Measurements from ENCODE around the gene TMEM170A. TPM values are rescaled to one million over a fixed set of nuclear protein-coding genes. Genes with fewer than 3 reads are reported as not detected.

Gene TMEM170A
- total and polyA plus RNA-seq, 2 of the 13 experiments (the other 11 are each of a cell fraction or from before 2014, with no cell fraction given) = 35.7 to 39.7 TPM

DNA sequence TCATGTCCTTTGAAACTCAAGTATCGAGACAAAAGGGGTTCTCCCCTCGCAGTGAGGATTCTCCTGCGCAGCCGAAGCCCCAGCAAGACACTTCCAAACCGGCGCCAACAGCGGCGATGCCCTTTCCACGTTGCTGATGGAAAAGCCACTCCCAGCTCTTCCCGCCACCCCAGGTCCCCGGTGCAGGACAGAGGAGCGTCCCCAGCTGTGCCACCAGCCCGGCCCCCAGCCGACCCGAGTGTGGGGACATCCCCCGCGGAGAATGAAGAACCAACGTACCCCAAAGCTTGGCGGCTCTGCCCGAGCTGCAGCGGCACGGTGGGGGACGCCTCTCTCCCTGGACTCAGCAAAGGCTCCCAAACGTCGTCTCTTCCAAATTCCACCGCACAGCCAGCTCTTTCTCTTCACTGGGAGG is 30.2 kb upstream of the TMEM170A start (continued):
- TF ChIP-seq, protein P1, sequence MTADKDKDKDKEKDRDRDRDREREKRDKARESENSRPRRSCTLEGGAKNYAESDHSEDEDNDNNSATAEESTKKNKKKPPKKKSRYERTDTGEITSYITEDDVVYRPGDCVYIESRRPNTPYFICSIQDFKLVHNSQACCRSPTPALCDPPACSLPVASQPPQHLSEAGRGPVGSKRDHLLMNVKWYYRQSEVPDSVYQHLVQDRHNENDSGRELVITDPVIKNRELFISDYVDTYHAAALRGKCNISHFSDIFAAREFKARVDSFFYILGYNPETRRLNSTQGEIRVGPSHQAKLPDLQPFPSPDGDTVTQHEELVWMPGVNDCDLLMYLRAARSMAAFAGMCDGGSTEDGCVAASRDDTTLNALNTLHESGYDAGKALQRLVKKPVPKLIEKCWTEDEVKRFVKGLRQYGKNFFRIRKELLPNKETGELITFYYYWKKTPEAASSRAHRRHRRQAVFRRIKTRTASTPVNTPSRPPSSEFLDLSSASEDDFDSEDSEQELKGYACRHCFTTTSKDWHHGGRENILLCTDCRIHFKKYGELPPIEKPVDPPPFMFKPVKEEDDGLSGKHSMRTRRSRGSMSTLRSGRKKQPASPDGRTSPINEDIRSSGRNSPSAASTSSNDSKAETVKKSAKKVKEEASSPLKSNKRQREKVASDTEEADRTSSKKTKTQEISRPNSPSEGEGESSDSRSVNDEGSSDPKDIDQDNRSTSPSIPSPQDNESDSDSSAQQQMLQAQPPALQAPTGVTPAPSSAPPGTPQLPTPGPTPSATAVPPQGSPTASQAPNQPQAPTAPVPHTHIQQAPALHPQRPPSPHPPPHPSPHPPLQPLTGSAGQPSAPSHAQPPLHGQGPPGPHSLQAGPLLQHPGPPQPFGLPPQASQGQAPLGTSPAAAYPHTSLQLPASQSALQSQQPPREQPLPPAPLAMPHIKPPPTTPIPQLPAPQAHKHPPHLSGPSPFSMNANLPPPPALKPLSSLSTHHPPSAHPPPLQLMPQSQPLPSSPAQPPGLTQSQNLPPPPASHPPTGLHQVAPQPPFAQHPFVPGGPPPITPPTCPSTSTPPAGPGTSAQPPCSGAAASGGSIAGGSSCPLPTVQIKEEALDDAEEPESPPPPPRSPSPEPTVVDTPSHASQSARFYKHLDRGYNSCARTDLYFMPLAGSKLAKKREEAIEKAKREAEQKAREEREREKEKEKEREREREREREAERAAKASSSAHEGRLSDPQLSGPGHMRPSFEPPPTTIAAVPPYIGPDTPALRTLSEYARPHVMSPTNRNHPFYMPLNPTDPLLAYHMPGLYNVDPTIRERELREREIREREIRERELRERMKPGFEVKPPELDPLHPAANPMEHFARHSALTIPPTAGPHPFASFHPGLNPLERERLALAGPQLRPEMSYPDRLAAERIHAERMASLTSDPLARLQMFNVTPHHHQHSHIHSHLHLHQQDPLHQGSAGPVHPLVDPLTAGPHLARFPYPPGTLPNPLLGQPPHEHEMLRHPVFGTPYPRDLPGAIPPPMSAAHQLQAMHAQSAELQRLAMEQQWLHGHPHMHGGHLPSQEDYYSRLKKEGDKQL (CRISPR knock-in tag; IDR thresholded peaks at IDR 0.05; ENCODE audit: low read depth) = no peak

DNA sequence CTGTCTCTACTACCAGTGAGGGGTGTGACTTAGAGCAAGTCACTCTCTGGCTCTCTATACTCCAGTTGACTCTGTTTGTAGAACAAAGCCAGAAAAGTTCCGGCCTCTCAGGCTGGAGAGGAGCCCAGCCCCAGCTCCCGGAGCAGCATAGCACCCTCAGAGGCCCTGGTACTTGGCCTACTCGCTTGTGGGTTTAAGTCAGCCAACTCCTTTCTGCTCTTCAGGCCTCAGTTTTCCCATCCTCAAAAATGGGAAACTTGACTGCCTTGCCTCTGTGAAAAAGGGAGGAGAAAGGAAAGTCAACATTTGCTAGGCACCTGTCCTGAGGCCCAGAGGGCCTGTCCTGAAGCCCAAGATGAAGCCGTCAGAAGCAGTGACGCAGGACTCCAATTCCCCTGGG is 29.7 kb upstream of the TMEM170A start:
- CTCF ChIA-PET (ENCODE audit: low intra/inter-chr PET ratio, low total read pairs) = no interaction called here
- no peak for ATAC-seq

More for the DNA sequence above, 29.7 kb upstream of the TMEM170A start:
- 69% methylated on average over 5 of the region's 5 CpGs for WGBS (ENCODE audit: low lambda C conversion rate)
- H3K9ac ChIP-seq (ENCODE audit: insufficient read depth, low read depth, low read length) = no peak overlapping the region
- peaks cover 0 to 26% of the 10 kb centered on the region in 2 experiments; a peak in 2 of 5 replicates for H3K27me3 ChIP-seq (ENCODE audit: control insufficient read depth in 1 of 2, insufficient read depth in 2 of 2, low read length in 2 of 2)
- H3K4me3 ChIP-seq (replicated peaks in 1 of 3; ENCODE audit: insufficient read depth in 1 of 3, low read depth in 2 of 3, low read length in 3 of 3) = peak overlapping the region in 1 of 3 experiments; percentile 69; a peak in 2 of 6 replicates
- no peaks in the 10 kb centered on the region for H3K9me3 ChIP-seq (ENCODE audit: low read length)
- DNase-seq (ENCODE audit: low spot score) (no peak), FAIRE-seq (no peak)
- H4K20me1 ChIP-seq (ENCODE audit: insufficient read depth, low read length) = no peaks in the 10 kb centered on the region
- no peak overlapping the region for H2AFZ ChIP-seq (ENCODE audit: low read length)
- peak overlapping the region; percentile 97 for H3K4me2 ChIP-seq (ENCODE audit: low read depth, low read length)
- 0 out of 2 replicates have a peak, but pooled peaks have one; percentile 45 for TF ChIP-seq KDM1A (CRISPR knock-in tag; IDR thresholded peaks at IDR 0.05)
- no peak for TF ChIP-seq ERF (CRISPR knock-in tag; IDR thresholded peaks at IDR 0.05)
- TF ChIP-seq TOPORS (CRISPR knock-in tag; IDR thresholded peaks at IDR 0.05) = no peak
- no peak for TF ChIP-seq BORCS8-MEF2B (CRISPR knock-in tag; IDR thresholded peaks at IDR 0.05)
- 0 out of 2 replicates have a peak, but pooled peaks have one; percentile 5 for TF ChIP-seq ZNF564 (CRISPR knock-in tag; IDR thresholded peaks at IDR 0.05)
- TF ChIP-seq ISX (CRISPR knock-in tag; conservative IDR thresholded peaks at IDR 0.05) = no peak
- TF ChIP-seq ZNF629 (CRISPR knock-in tag; conservative IDR thresholded peaks at IDR 0.05) = peak; percentile 92
- in situ Hi-C loops (cut with HindIII; ENCODE audit: extremely low pct_ligation_motif_present, low pct_unique_long_range_greater_than_20kb) = no loop called here
- no TSS peak for BruUV-seq (replicated peaks)
- no peaks in the 10 kb centered on the region for H3K36me3 ChIP-seq (replicated peaks in 1 of 2; ENCODE audit: control insufficient read depth in 1 of 2, insufficient read depth in 2 of 2, low read length in 2 of 2)
- H3K27ac ChIP-seq (ENCODE audit: extremely low read length, insufficient read depth, low read length) = no peak overlapping the region
- H3K79me2 ChIP-seq (ENCODE audit: insufficient read depth, low read length) = no peaks in the 10 kb centered on the region
- peaks cover 42% of the 10 kb centered on the region for H3K4me1 ChIP-seq (ENCODE audit: insufficient read depth, low read length)
- intact Hi-C loops (cut with micrococcal nuclease; ENCODE audit: unreplicated experiment) = no loop called here
- POLR2A ChIA-PET = no interaction called here
